CD4-positive, alpha-beta T cell (primary cell): ENCODE measurements around the gene ARHGAP6. TPM values are rescaled to one million over a fixed set of nuclear protein-coding genes. Genes with fewer than 3 reads are reported as not detected.

Experiments used
- ATAC-seq: fragments of 200-7000 bp; cut with Tn5 transposase; one replicate; pipeline ENCODE4 v1.10.0; 2022; ENCODE audit warnings: mild to moderate bottlenecking; ENCODE audit not compliant: poor library complexity
- CTCF ChIA-PET: fragments of 350-600 bp; sonication (Branson Sonifier 250); formaldehyde crosslinking; loops from one replicate; lab custom pipeline; 2021; ENCODE audit warnings: antibody characterized with exemption, inconsistent platforms; lab: Charles Lee
- POLR2A ChIA-PET: fragments of 350-600 bp; sonication (Branson Sonifier 250); formaldehyde crosslinking; loops from one replicate; lab custom pipeline; 2021; ENCODE audit warnings: antibody characterized with exemption, inconsistent platforms; lab: Charles Lee
- DNase-seq, 14 experiments: peaks; one replicate each; pipeline ENCODE4 v3.0.0-alpha.2; 2013 to 2020; ENCODE audit warnings: mixed read lengths in 2 of 14
- H3K27ac ChIP-seq, 2 donors: one replicate each; pipeline versions ENCODE4 v1.5.1 to v1.7.0; 2013; ENCODE audit warnings: low read length in 2 of 2, low read depth in 1 of 2, mild to moderate bottlenecking in 1 of 2
- H3K27me3 ChIP-seq, 2 experiments: 1 replicate in 1 of 2; 2 replicates in 1 of 2; pipeline versions ENCODE4 v1.6.1 to v1.7.0; 2013; ENCODE audit warnings: low read length in 2 of 2, control low read depth in 1 of 2, mild to moderate bottlenecking in 1 of 2, moderate library complexity in 1 of 2; ENCODE audit not compliant: insufficient read depth in 2 of 2, control insufficient read depth in 1 of 2
- H3K36me3 ChIP-seq: one replicate; pipeline ENCODE4 v1.6.1; 2013; ENCODE audit warnings: low read length, control low read depth; ENCODE audit not compliant: insufficient read depth
- H3K4me1 ChIP-seq: one replicate; pipeline ENCODE4 v1.6.1; 2013; ENCODE audit warnings: low read length, control low read depth; ENCODE audit not compliant: insufficient read depth
- H3K4me3 ChIP-seq: one replicate; pipeline ENCODE4 v1.5.1; 2013; ENCODE audit warnings: mild to moderate bottlenecking, low read length, moderate library complexity
- H3K9me3 ChIP-seq, 2 experiments: 1 replicate in 1 of 2; 2 replicates in 1 of 2; pipeline versions ENCODE4 v1.6.1 to v1.7.0; 2013; ENCODE audit warnings: low read length in 2 of 2, mild to moderate bottlenecking in 2 of 2, control low read depth in 1 of 2, moderate library complexity in 1 of 2; ENCODE audit not compliant: control insufficient read depth in 1 of 2, insufficient read depth in 1 of 2
- H3K27ac Mint-ChIP-seq: one replicate; pipeline ENCODE4 v1.8.0; 2020; ENCODE audit warnings: mixed read lengths
- H3K27me3 Mint-ChIP-seq: one replicate; pipeline ENCODE4 v1.8.0; 2021; ENCODE audit warnings: mixed read lengths
- H3K36me3 Mint-ChIP-seq: one replicate; pipeline ENCODE4 v1.8.0; 2021; ENCODE audit warnings: low read depth, mixed read lengths
- H3K4me1 Mint-ChIP-seq: one replicate; pipeline ENCODE4 v1.8.0; 2021; ENCODE audit warnings: low read depth, mixed read lengths
- H3K4me3 Mint-ChIP-seq: one replicate; pipeline ENCODE4 v1.8.0; 2020; ENCODE audit warnings: mild to moderate bottlenecking, mixed read lengths
- H3K9me3 Mint-ChIP-seq: one replicate; pipeline ENCODE4 v1.8.0; 2020; ENCODE audit warnings: mixed read lengths
- CTCF ChIP-seq: fragments of 200-600 bp; IDR thresholded peaks from one replicate; pipeline ENCODE4 v1.8.0; 2022; ENCODE audit warnings: antibody characterized with exemption, mild to moderate bottlenecking
- intact Hi-C, 2 experiments: fragments of 100-400 bp; cut with DNase I in 1 of 2; cut with micrococcal nuclease in 1 of 2; formaldehyde crosslinking; loops; one replicate each; pipeline versions ENCODE4 v1.15.1 to v1.9.0; 2023 to 2025; cut with DNase I, micrococcal nuclease
- total RNA-seq, 174 experiments: library from RNA in 2 of 174; stranded (reverse) in 2 of 174; gene quantifications; one replicate each; pipeline ENCODE4 v1.2.3 and lab custom pipeline; 2021 to 2026

Gene ARHGAP6
- total RNA-seq, 2 experiments from 2014 or later: not detected

GRCh38 chrX:11688201-11688600, 22.5 kb upstream of the ARHGAP6 start:
- Mint-ChIP-seq H3K36me3 (no peaks in the 10 kb centered on the region), H3K9me3 (no peaks in the 10 kb centered on the region)

GRCh38 chrX:11687157-11687556, 21.4 kb upstream of the ARHGAP6 start:
- H3K4me3 Mint-ChIP-seq: no peak overlapping the region
- H3K4me3 ChIP-seq: no peak overlapping the region
- CTCF ChIA-PET: no interaction called here
- peaks cover 18% of the 10 kb centered on the region for H3K27me3 Mint-ChIP-seq
- no peak for DNase-seq
- no peak for ATAC-seq
- H3K36me3 Mint-ChIP-seq: no peaks in the 10 kb centered on the region
- no peaks in the 10 kb centered on the region for H3K9me3 ChIP-seq
- H3K9me3 Mint-ChIP-seq: no peaks in the 10 kb centered on the region
- no peak overlapping the region for H3K27ac Mint-ChIP-seq
- no peak for TF ChIP-seq CTCF
- H3K27ac ChIP-seq: no peak overlapping the region
- no peaks in the 10 kb centered on the region for H3K36me3 ChIP-seq
- H3K4me1 ChIP-seq: no peaks in the 10 kb centered on the region
- H3K27me3 ChIP-seq: no peaks in the 10 kb centered on the region
- POLR2A ChIA-PET: no interaction called here
- no peaks in the 10 kb centered on the region for H3K4me1 Mint-ChIP-seq
- intact Hi-C loops: no loop called here

More at GRCh38 chrX:11688201-11688600, 22.5 kb upstream of the ARHGAP6 start:
- H3K4me1 Mint-ChIP-seq: no peaks in the 10 kb centered on the region
- H3K27me3 ChIP-seq: no peaks in the 10 kb centered on the region
- DNase-seq (no peak), ATAC-seq (no peak)
- H3K36me3 ChIP-seq: no peaks in the 10 kb centered on the region
- H3K4me3 Mint-ChIP-seq: no peak overlapping the region
- ChIA-PET POLR2A (no interaction called here), CTCF (no interaction called here)
- H3K27ac Mint-ChIP-seq: no peak overlapping the region
- TF ChIP-seq CTCF: no peak
- no peaks in the 10 kb centered on the region for H3K4me1 ChIP-seq
- H3K9me3 ChIP-seq: no peaks in the 10 kb centered on the region
- H3K27me3 Mint-ChIP-seq: peaks cover 14% of the 10 kb centered on the region
- no peak overlapping the region for H3K27ac ChIP-seq
- H3K4me3 ChIP-seq: no peak overlapping the region
- intact Hi-C loops: no loop called here

- Mint-ChIP-seq H3K4me1 (no peaks in the 10 kb centered on the region), H3K4me3 (no peak overlapping the region), H3K9me3 (no peaks in the 10 kb centered on the region), H3K27me3 (peaks cover 21% of the 10 kb centered on the region), H3K36me3 (no peaks in the 10 kb centered on the region), H3K27ac (no peak overlapping the region)
- Histone ChIP-seq H3K4me1 (no peaks in the 10 kb centered on the region), H3K36me3 (no peaks in the 10 kb centered on the region), H3K9me3 (no peaks in the 10 kb centered on the region), H3K27me3 (no peaks in the 10 kb centered on the region), H3K27ac (no peak overlapping the region), H3K4me3 (no peak overlapping the region)
- CTCF ChIA-PET: no interaction called here
- DNase-seq (no peak), ATAC-seq (no peak)
- no peak for TF ChIP-seq CTCF
- POLR2A ChIA-PET: no interaction called here
- intact Hi-C loops: no loop called here
Measured at GRCh38 chrX:11683057-11683456, 17.3 kb upstream of the ARHGAP6 start.
